Measurements from ENCODE around the gene IGBP1. TPM values are rescaled to one million over a fixed set of nuclear protein-coding genes. Genes with fewer than 3 reads are reported as not detected.

IGBP1 gene
- total RNA-seq, 4 donors from 2014 or later = 37.5 to 53.3 (median 46.8) TPM

- Histone ChIP-seq H3K27ac (no peak overlapping the region), H3K4me1 (no peaks in the 10 kb centered on the region), H3K9me3 (no peaks in the 10 kb centered on the region), H3K27me3 (peaks cover 0 to 3% of the 10 kb centered on the region in 2 donors), H3K36me3 (peaks cover 0 to 31% (median 0%) of the 10 kb centered on the region in 3 donors), H3K4me3 (no peak overlapping the region)
- 69 to 78% methylated on average over 13 to 19 of the region's 19 CpGs for WGBS, 2 donors
- TF ChIP-seq EP300 (IDR thresholded peaks at IDR 0.05) (no peak), CTCF (IDR thresholded peaks at IDR 0.05) (no peak)
- DNase-seq (ENCODE audit: low spot score in 2 of 2) = no peak
Observed at GRCh38 chrX:70166601-70167590, 33.6 kb downstream of the IGBP1 start.

GRCh38 chrX:70168238-70169188, 35.3 kb downstream of the IGBP1 start:
- 41 to 52% methylated on average over 11 of the region's 11 CpGs for WGBS, 2 donors
- H3K4me3 ChIP-seq = peak overlapping the region in 1 of 4 donors; percentile 16
- peaks cover 0 to 25% (median 0%) of the 10 kb centered on the region in 3 donors for H3K36me3 ChIP-seq
- H3K9me3 ChIP-seq = no peaks in the 10 kb centered on the region
- H3K4me1 ChIP-seq = no peaks in the 10 kb centered on the region
- no peak for DNase-seq (ENCODE audit: low spot score in 2 of 2)
- TF ChIP-seq EP300 (IDR thresholded peaks at IDR 0.05) (no peak), CTCF (IDR thresholded peaks at IDR 0.05) (no peak), POLR2A (IDR thresholded peaks at IDR 0.05) (no peak)
- H3K27me3 ChIP-seq = peaks cover 0 to 3% of the 10 kb centered on the region in 2 donors
- peak overlapping the region in 1 of 4 donors; percentile 17 for H3K27ac ChIP-seq

DNA sequence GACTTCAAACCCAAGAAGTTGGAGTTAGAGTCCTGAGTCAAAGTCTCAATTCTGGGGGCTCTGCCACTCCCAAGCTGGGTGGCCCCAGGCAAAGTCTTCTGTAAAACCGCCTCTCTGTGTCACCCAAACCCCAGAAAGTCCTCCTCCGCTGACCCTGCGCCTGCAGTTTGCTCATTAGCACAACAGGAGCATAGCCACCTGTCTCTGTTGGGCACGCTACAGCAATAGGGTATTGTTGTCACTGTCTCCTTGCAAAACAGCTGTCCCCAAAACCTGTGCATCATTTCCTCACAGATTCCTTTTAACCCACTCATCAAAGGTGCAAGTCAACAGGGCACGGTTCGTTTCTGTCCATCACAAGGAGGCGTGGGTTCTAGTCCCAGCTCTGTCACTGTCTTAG, 36.0 kb downstream of the IGBP1 start:
- no peak overlapping the region for H3K27ac ChIP-seq
- H3K9me3 ChIP-seq = no peaks in the 10 kb centered on the region
- no peak for TF ChIP-seq EP300 (IDR thresholded peaks at IDR 0.05)
- no peak for DNase-seq (ENCODE audit: low spot score in 2 of 2)
- H3K36me3 ChIP-seq = peaks cover 0 to 18% (median 0%) of the 10 kb centered on the region in 3 donors
- H3K4me1 ChIP-seq = no peaks in the 10 kb centered on the region
- no peak overlapping the region for H3K4me3 ChIP-seq
- peaks cover 0 to 3% of the 10 kb centered on the region in 2 donors for H3K27me3 ChIP-seq
- 79 to 98% methylated on average over 5 to 7 of the region's 7 CpGs for WGBS, 2 donors

- no peak for DNase-seq (ENCODE audit: low spot score in 2 of 2)
- H3K27me3 ChIP-seq = peaks cover 0 to 3% of the 10 kb centered on the region in 2 donors
- no peaks in the 10 kb centered on the region for H3K9me3 ChIP-seq
- TF ChIP-seq CTCF (IDR thresholded peaks at IDR 0.05) (no peak), EP300 (IDR thresholded peaks at IDR 0.05) (no peak), POLR2A (IDR thresholded peaks at IDR 0.05) (no peak)
- WGBS, 2 donors = 42 to 55% methylated on average over 2 of the region's 2 CpGs
- no peaks in the 10 kb centered on the region for H3K4me1 ChIP-seq
- H3K27ac ChIP-seq = no peak overlapping the region
- no peak overlapping the region for H3K4me3 ChIP-seq
- no peaks in the 10 kb centered on the region for H3K36me3 ChIP-seq
Observed at GRCh38 chrX:70171624-70172023, 38.4 kb downstream of the IGBP1 start.

- DNase-seq (ENCODE audit: low spot score in 2 of 2) = no peak
Observed at GRCh38 chrX:70172221-70172620, 39.0 kb downstream of the IGBP1 start.

More at GRCh38 chrX:70172221-70172620, 39.0 kb downstream of the IGBP1 start:
- 64 to 76% methylated on average over 2 to 3 of the region's 3 CpGs for WGBS, 2 donors
- Histone ChIP-seq H3K36me3 (no peaks in the 10 kb centered on the region), H3K27me3 (peaks cover 0 to 3% of the 10 kb centered on the region in 2 donors), H3K9me3 (no peaks in the 10 kb centered on the region), H3K4me1 (no peaks in the 10 kb centered on the region), H3K27ac (no peak overlapping the region), H3K4me3 (no peak overlapping the region)
- no peak for TF ChIP-seq EP300 (IDR thresholded peaks at IDR 0.05)
- TF ChIP-seq POLR2A (IDR thresholded peaks at IDR 0.05) = no peak
- TF ChIP-seq CTCF (IDR thresholded peaks at IDR 0.05) = no peak
